CD4-positive, alpha-beta memory T cell (primary cell): ENCODE results near the gene CISTR. TPM values are rescaled to one million over a fixed set of nuclear protein-coding genes. Genes with fewer than 3 reads are reported as not detected.

Experiments
- CTCF ChIA-PET: fragments of 350-600 bp; sonication (Branson Sonifier 250); formaldehyde crosslinking; loops from one replicate; lab custom pipeline; 2021; ENCODE audit warnings: inconsistent platforms; ENCODE audit not compliant: partially characterized antibody; lab: Charles Lee
- POLR2A ChIA-PET: fragments of 350-600 bp; sonication (Branson Sonifier 250); formaldehyde crosslinking; loops from one replicate; lab custom pipeline; 2021; ENCODE audit not compliant: partially characterized antibody; lab: Charles Lee
- DNase-seq, 5 donors: peaks; one replicate each; pipeline versions ENCODE4 v3.0.0 to v3.0.0-alpha.2; 2020 to 2022; ENCODE audit warnings: mixed read lengths in 1 of 5
- H3K27ac ChIP-seq: one replicate; pipeline ENCODE4 v1.7.0; 2013; ENCODE audit warnings: low read depth, low read length
- H3K27me3 ChIP-seq: 2 replicates; pipeline ENCODE4 v1.7.0; 2013; ENCODE audit warnings: mild to moderate bottlenecking, low read length, moderate library complexity; ENCODE audit not compliant: insufficient read depth
- H3K36me3 ChIP-seq: 2 replicates; pipeline ENCODE4 v1.7.0; 2013; ENCODE audit warnings: mild to moderate bottlenecking, low read length, moderate library complexity; ENCODE audit not compliant: insufficient read depth
- H3K4me1 ChIP-seq: 2 replicates; pipeline ENCODE4 v1.7.0; 2013; ENCODE audit warnings: mild to moderate bottlenecking, low read length, moderate library complexity; ENCODE audit not compliant: insufficient read depth
- H3K4me3 ChIP-seq, 2 donors: one replicate each; pipeline ENCODE4 v1.7.0; 2013; ENCODE audit warnings: low read length in 2 of 2, mild to moderate bottlenecking in 1 of 2
- H3K9me3 ChIP-seq, 2 donors: one replicate each; pipeline ENCODE4 v1.7.0; 2013; ENCODE audit warnings: low read length in 2 of 2, control low read depth in 1 of 2; ENCODE audit not compliant: control insufficient read depth in 1 of 2
- H3K27ac Mint-ChIP-seq, 7 donors: one replicate each; pipeline ENCODE4 v1.8.0; 2020 to 2021; ENCODE audit warnings: mixed read lengths in 7 of 7, mild to moderate bottlenecking in 6 of 7, inconsistent platforms in 3 of 7, moderate library complexity in 3 of 7
- H3K27me3 Mint-ChIP-seq, 2 donors: one replicate each; pipeline ENCODE4 v1.8.0; 2020 to 2021; ENCODE audit warnings: mixed read lengths in 2 of 2
- H3K36me3 Mint-ChIP-seq, 2 donors: one replicate each; pipeline ENCODE4 v1.8.0; 2020 to 2021; ENCODE audit warnings: mixed read lengths in 2 of 2, inconsistent platforms in 1 of 2, mild to moderate bottlenecking in 1 of 2
- H3K4me1 Mint-ChIP-seq, 4 donors: one replicate each; pipeline ENCODE4 v1.8.0; 2020 to 2021; ENCODE audit warnings: mixed read lengths in 4 of 4, mild to moderate bottlenecking in 1 of 4
- H3K4me3 Mint-ChIP-seq, 8 donors: one replicate each; pipeline ENCODE4 v1.8.0; 2020 to 2021; ENCODE audit warnings: mixed read lengths in 8 of 8, mild to moderate bottlenecking in 7 of 8, moderate library complexity in 6 of 8, inconsistent platforms in 3 of 8
- H3K9me3 Mint-ChIP-seq, 8 donors: one replicate each; pipeline ENCODE4 v1.8.0; 2020 to 2021; ENCODE audit warnings: mixed read lengths in 8 of 8, mild to moderate bottlenecking in 5 of 8, inconsistent platforms in 3 of 8, moderate library complexity in 1 of 8
- intact Hi-C: fragments of 100-400 bp; cut with micrococcal nuclease; formaldehyde crosslinking; loops from one replicate; pipeline ENCODE4 v1.15.1; 2023
- polyA plus RNA-seq, 2 donors: library from polyadenylated mRNA; unstranded; fragments of 300-500 nt; fragmentation: Illumina TruSeq; gene quantifications; one replicate each; pipeline ENCODE4 v1.2.3, GENCODE V29; 2021
- total RNA-seq, 2 experiments: library from RNA; stranded (reverse); gene quantifications; one replicate each; pipeline ENCODE4 v1.2.3, GENCODE V29; 2021

Gene CISTR
- total and polyA plus RNA-seq, 4 experiments from 2014 or later, result not detected

GRCh38 chr12:53777412-53777811 is 25.6 kb upstream of the CISTR start:
- CTCF ChIA-PET, result no interaction called here

GRCh38 chr12:53776872-53777271 is 25.1 kb upstream of the CISTR start:
- Mint-ChIP-seq H3K4me1 (no peaks in the 10 kb centered on the region), H3K27me3 (peaks cover 23 to 43% of the 10 kb centered on the region in 2 donors), H3K36me3 (no peaks in the 10 kb centered on the region), H3K27ac (no peak overlapping the region), H3K4me3 (no peak overlapping the region), H3K9me3 (no peaks in the 10 kb centered on the region)
- Histone ChIP-seq H3K4me3 (no peak overlapping the region), H3K36me3 (no peaks in the 10 kb centered on the region), H3K4me1 (no peaks in the 10 kb centered on the region), H3K9me3 (no peaks in the 10 kb centered on the region), H3K27ac (no peak overlapping the region), H3K27me3 (no peaks in the 10 kb centered on the region)
- ChIA-PET CTCF (no interaction called here), POLR2A (no interaction called here)
- intact Hi-C loops, result no loop called here
- DNase-seq, result no peak

More at GRCh38 chr12:53777412-53777811, 25.6 kb upstream of the CISTR start:
- Histone ChIP-seq H3K4me3 (no peak overlapping the region), H3K36me3 (no peaks in the 10 kb centered on the region), H3K27ac (no peak overlapping the region), H3K4me1 (no peaks in the 10 kb centered on the region), H3K9me3 (no peaks in the 10 kb centered on the region), H3K27me3 (no peaks in the 10 kb centered on the region)
- H3K36me3 Mint-ChIP-seq, result no peaks in the 10 kb centered on the region
- H3K4me1 Mint-ChIP-seq, result no peaks in the 10 kb centered on the region
- peaks cover 22 to 47% of the 10 kb centered on the region in 2 donors for H3K27me3 Mint-ChIP-seq
- no peak overlapping the region for H3K27ac Mint-ChIP-seq
- H3K4me3 Mint-ChIP-seq, result no peak overlapping the region
- POLR2A ChIA-PET, result no interaction called here
- no peaks in the 10 kb centered on the region for H3K9me3 Mint-ChIP-seq
- DNase-seq, result no peak
- intact Hi-C loops, result no loop called here

GRCh38 chr12:53775478-53776145 is 23.8 kb upstream of the CISTR start:
- POLR2A ChIA-PET, result no interaction called here
- H3K27me3 Mint-ChIP-seq, result peaks cover 18 to 43% of the 10 kb centered on the region in 2 donors

GRCh38 chr12:53770281-53770680 is 18.5 kb upstream of the CISTR start:
- Mint-ChIP-seq H3K4me3 (no peak overlapping the region), H3K4me1 (no peaks in the 10 kb centered on the region), H3K36me3 (no peaks in the 10 kb centered on the region), H3K27me3 (peaks cover 35 to 51% of the 10 kb centered on the region in 2 donors), H3K27ac (no peak overlapping the region), H3K9me3 (peaks cover 0 to 1% (median 0%) of the 10 kb centered on the region in 8 donors)
- H3K27ac ChIP-seq, result no peak overlapping the region
- peaks cover 13% of the 10 kb centered on the region for H3K27me3 ChIP-seq
- no peaks in the 10 kb centered on the region for H3K4me1 ChIP-seq
- intact Hi-C loops, result no loop called here
- no peak overlapping the region for H3K4me3 ChIP-seq
- no peak for DNase-seq
- H3K9me3 ChIP-seq, result no peaks in the 10 kb centered on the region
- POLR2A ChIA-PET, result no interaction called here
- no peaks in the 10 kb centered on the region for H3K36me3 ChIP-seq
- CTCF ChIA-PET, result interaction anchor here (1.5 kb wide), 1 partner anchor 13 kb away, joined by 3 read pairs; no protein-coding TSS in a partner anchor

More at GRCh38 chr12:53775478-53776145, 23.8 kb upstream of the CISTR start:
- H3K4me1 ChIP-seq, result no peaks in the 10 kb centered on the region
- H3K27me3 ChIP-seq, result no peaks in the 10 kb centered on the region
- no peaks in the 10 kb centered on the region for H3K36me3 ChIP-seq
- Mint-ChIP-seq H3K27ac (no peak overlapping the region), H3K9me3 (no peaks in the 10 kb centered on the region), H3K36me3 (no peaks in the 10 kb centered on the region), H3K4me3 (no peak overlapping the region), H3K4me1 (no peaks in the 10 kb centered on the region)
- no peak overlapping the region for H3K4me3 ChIP-seq
- DNase-seq, result no peak
- H3K27ac ChIP-seq, result no peak overlapping the region
- intact Hi-C loops, result no loop called here
- H3K9me3 ChIP-seq, result no peaks in the 10 kb centered on the region
- CTCF ChIA-PET, result interaction anchor here (0.8 kb wide), 1 partner anchor 18 kb away, joined by 3 read pairs; no protein-coding TSS in a partner anchor

GRCh38 chr12:53768976-53769375 is 17.2 kb upstream of the CISTR start:
- Mint-ChIP-seq H3K4me3 (no peak overlapping the region), H3K9me3 (peaks cover 0 to 1% (median 0%) of the 10 kb centered on the region in 8 donors), H3K27me3 (peaks cover 38 to 54% of the 10 kb centered on the region in 2 donors), H3K36me3 (no peaks in the 10 kb centered on the region), H3K27ac (no peak overlapping the region), H3K4me1 (no peaks in the 10 kb centered on the region)
- H3K36me3 ChIP-seq, result no peaks in the 10 kb centered on the region
- H3K27ac ChIP-seq, result no peak overlapping the region
- no peak overlapping the region for H3K4me3 ChIP-seq
- no peak for DNase-seq
- no peaks in the 10 kb centered on the region for H3K9me3 ChIP-seq
- CTCF ChIA-PET, result interaction anchor here (0.8 to 1.0 kb wide), 2 partner anchors 22 to 25 kb away, joined by 3 to 4 read pairs; no protein-coding TSS in a partner anchor
- POLR2A ChIA-PET, result interaction anchor here (1.3 kb wide), 1 partner anchor 9 kb away, joined by 3 read pairs; no protein-coding TSS in a partner anchor
- H3K4me1 ChIP-seq, result no peaks in the 10 kb centered on the region
- intact Hi-C loops, result no loop called here
- H3K27me3 ChIP-seq, result peaks cover 17% of the 10 kb centered on the region

GRCh38 chr12:53766881-53767280 is 15.1 kb upstream of the CISTR start:
- Mint-ChIP-seq H3K27ac (no peak overlapping the region), H3K4me1 (no peaks in the 10 kb centered on the region), H3K27me3 (peaks cover 49 to 58% of the 10 kb centered on the region in 2 donors), H3K9me3 (peaks cover 0 to 1% (median 0%) of the 10 kb centered on the region in 8 donors), H3K4me3 (no peak overlapping the region), H3K36me3 (no peaks in the 10 kb centered on the region)
- ChIA-PET POLR2A (no interaction called here), CTCF (interaction anchor here (1.4 to 2.4 kb wide), 2 partner anchors 10 to 24 kb away, joined by 3 to 12 read pairs; no protein-coding TSS in a partner anchor)
- Histone ChIP-seq H3K4me1 (no peaks in the 10 kb centered on the region), H3K27me3 (peaks cover 21% of the 10 kb centered on the region), H3K9me3 (no peaks in the 10 kb centered on the region), H3K4me3 (no peak overlapping the region), H3K36me3 (no peaks in the 10 kb centered on the region), H3K27ac (no peak overlapping the region)
- intact Hi-C loops, result no loop called here
- DNase-seq, result no peak

GRCh38 chr12:53765891-53766290 is 14.1 kb upstream of the CISTR start:
- peaks cover 0 to 1% (median 0%) of the 10 kb centered on the region in 8 donors for H3K9me3 Mint-ChIP-seq
- no peak for DNase-seq
- H3K9me3 ChIP-seq, result no peaks in the 10 kb centered on the region
- intact Hi-C loops, result no loop called here
- no peak overlapping the region for H3K27ac ChIP-seq
- H3K4me1 ChIP-seq, result no peaks in the 10 kb centered on the region
- no peak overlapping the region for H3K27ac Mint-ChIP-seq
- no peaks in the 10 kb centered on the region for H3K36me3 ChIP-seq
- no peak overlapping the region for H3K4me3 Mint-ChIP-seq
- H3K27me3 ChIP-seq, result peaks cover 21% of the 10 kb centered on the region
- H3K27me3 Mint-ChIP-seq, result peaks cover 49 to 50% of the 10 kb centered on the region in 2 donors
- no peaks in the 10 kb centered on the region for H3K36me3 Mint-ChIP-seq
- H3K4me3 ChIP-seq, result no peak overlapping the region
- POLR2A ChIA-PET, result no interaction called here
- no peaks in the 10 kb centered on the region for H3K4me1 Mint-ChIP-seq
- CTCF ChIA-PET, result interaction anchor here (1.1 to 2.4 kb wide), 4 partner anchors 9 to 65 kb away, joined by 3 to 12 read pairs (median 6); no protein-coding TSS in a partner anchor
